Vagina (tissue), 2 donors: ENCODE data around the gene CYP3A4. TPM values are rescaled to one million over a fixed set of nuclear protein-coding genes. Genes with fewer than 3 reads are reported as not detected.

Experiments
- DNase-seq, 2 donors: peaks; one replicate each; pipeline ENCODE4 v3.0.0-alpha.2; 2017; ENCODE audit errors: extremely low spot score in 2 of 2
- H3K27ac ChIP-seq: fragments of 200-600 bp; sonication (generic); one replicate; pipeline ENCODE4 v1.5.1; 2019
- H3K27me3 ChIP-seq: fragments of 200-600 bp; sonication (generic); one replicate; pipeline ENCODE4 v1.5.1; 2019
- H3K36me3 ChIP-seq, 2 donors: fragments of 200-600 bp; sonication (generic); one replicate each; pipeline ENCODE4 v1.5.1; 2017 to 2019
- H3K4me1 ChIP-seq: fragments of 200-600 bp; sonication (generic); one replicate; pipeline ENCODE4 v1.5.1; 2019
- H3K4me3 ChIP-seq, 2 donors: fragments of 200-600 bp; sonication (generic); 1 replicate in 1 of 2; 2 replicates in 1 of 2; pipeline ENCODE4 v1.5.1; 2016 to 2019
- H3K9me3 ChIP-seq: fragments of 200-600 bp; sonication (generic); one replicate; pipeline ENCODE4 v1.5.1; 2019
- CTCF ChIP-seq, 3 experiments: fragments of 450-650 bp in 2 of 3; fragments of 200-600 bp in 1 of 3; sonication (generic) in 1 of 3; IDR thresholded peaks; one replicate each; pipeline ENCODE4 v1.5.1; 2017 to 2019; ENCODE audit warnings: antibody characterized with exemption in 3 of 3, mild to moderate bottlenecking in 2 of 3, moderate library complexity in 2 of 3
- POLR2A ChIP-seq, 2 donors: fragments of 450-650 bp; IDR thresholded peaks; one replicate each; pipeline ENCODE4 v1.6.1; 2017; ENCODE audit warnings: antibody characterized with exemption in 2 of 2, mild to moderate bottlenecking in 2 of 2, moderate library complexity in 2 of 2
- POLR2AphosphoS5 ChIP-seq, 2 donors: sonication (generic); formaldehyde crosslinking; IDR thresholded peaks; one replicate each; pipeline ENCODE4 v1.9.0; 2017; ENCODE audit warnings: antibody characterized with exemption in 2 of 2, mild to moderate bottlenecking in 2 of 2, low read depth in 1 of 2; ENCODE audit not compliant: insufficient read depth in 1 of 2
- intact Hi-C: fragments of 100-400 bp; cut with DNase I; formaldehyde crosslinking; loops from one replicate; pipeline ENCODE4 v1.15.1; 2023
- total RNA-seq: library from RNA; depleted of rRNA; stranded (reverse); fragments of >200 nt; gene quantifications from one replicate; pipeline ENCODE4 v1.2.3, GENCODE V29; 2016

Gene CYP3A4
- total RNA-seq, 1 donor from 2014 or later: not detected

GRCh38 chr7:99827040-99827778 lies 43.2 kb upstream of the CYP3A4 start:
- intact Hi-C loops: no loop called here
- no peak for DNase-seq
- H3K4me3 ChIP-seq: no peak overlapping the region
- no peaks in the 10 kb centered on the region for H3K9me3 ChIP-seq
- no peaks in the 10 kb centered on the region for H3K36me3 ChIP-seq
- no peaks in the 10 kb centered on the region for H3K27me3 ChIP-seq
- TF ChIP-seq POLR2AphosphoS5 (IDR thresholded peaks at IDR 0.05; ENCODE audit: insufficient read depth in 1 of 2, low read depth in 1 of 2) (no peak), CTCF (IDR thresholded peaks at IDR 0.05) (no peak), POLR2A (IDR thresholded peaks at IDR 0.05) (no peak)
- no peak overlapping the region for H3K27ac ChIP-seq
- H3K4me1 ChIP-seq: no peaks in the 10 kb centered on the region

DNA sequence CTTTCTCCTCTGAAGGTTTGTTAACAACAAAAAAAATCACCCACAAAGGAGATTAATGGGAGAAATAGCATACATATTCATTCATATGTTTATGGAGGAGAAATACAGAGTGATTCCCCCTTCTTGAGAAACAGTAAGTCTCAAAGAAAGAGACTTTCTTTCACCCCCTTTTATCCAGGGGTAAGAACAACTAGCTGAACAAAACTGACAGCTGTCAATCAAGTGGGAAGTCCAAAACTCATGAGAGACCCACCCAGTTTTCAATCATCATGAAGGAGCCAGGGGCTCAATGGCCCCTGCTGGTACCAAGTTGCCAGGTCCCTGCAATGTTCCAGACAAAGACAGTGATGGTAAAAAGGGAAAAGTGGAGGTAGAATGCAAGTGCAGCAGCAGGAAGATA lies 41.9 kb upstream of the CYP3A4 start:
- Histone ChIP-seq H3K36me3 (no peaks in the 10 kb centered on the region), H3K9me3 (no peaks in the 10 kb centered on the region), H3K4me3 (no peak overlapping the region), H3K27me3 (no peaks in the 10 kb centered on the region), H3K4me1 (no peaks in the 10 kb centered on the region), H3K27ac (no peak overlapping the region)
- TF ChIP-seq POLR2A (IDR thresholded peaks at IDR 0.05) (no peak), POLR2AphosphoS5 (IDR thresholded peaks at IDR 0.05; ENCODE audit: insufficient read depth in 1 of 2, low read depth in 1 of 2) (no peak), CTCF (IDR thresholded peaks at IDR 0.05) (no peak)
- intact Hi-C loops: no loop called here
- DNase-seq: peak in 1 of 2 donors; percentile 10

DNA sequence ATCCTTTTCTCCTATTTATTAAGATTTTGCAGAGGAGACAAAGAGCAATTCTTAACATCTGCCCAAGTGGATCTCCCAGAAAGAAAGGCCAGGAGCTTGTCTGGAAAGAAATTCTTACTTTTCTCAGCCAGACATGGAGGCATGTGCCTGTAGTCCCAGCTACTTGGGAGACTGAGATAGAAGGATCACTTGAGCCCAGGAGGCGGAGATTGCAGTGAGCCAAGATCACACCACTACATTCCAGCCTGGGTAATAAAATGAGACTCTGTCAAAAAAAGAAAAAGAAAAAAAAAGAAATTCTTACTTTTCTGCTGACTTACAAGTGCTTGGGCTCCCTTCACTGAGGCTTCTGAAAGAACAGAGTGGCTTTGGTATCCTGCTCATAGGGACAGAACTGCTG lies 41.5 kb upstream of the CYP3A4 start:
- TF ChIP-seq POLR2AphosphoS5 (IDR thresholded peaks at IDR 0.05; ENCODE audit: insufficient read depth in 1 of 2, low read depth in 1 of 2): no peak
- TF ChIP-seq POLR2A (IDR thresholded peaks at IDR 0.05): no peak
- TF ChIP-seq CTCF (IDR thresholded peaks at IDR 0.05): no peak
- Histone ChIP-seq H3K27me3 (no peaks in the 10 kb centered on the region), H3K4me1 (no peaks in the 10 kb centered on the region), H3K9me3 (no peaks in the 10 kb centered on the region), H3K4me3 (no peak overlapping the region), H3K27ac (no peak overlapping the region), H3K36me3 (no peaks in the 10 kb centered on the region)
- intact Hi-C loops: no loop called here
- peak in 1 of 2 donors; percentile 8 for DNase-seq

DNA sequence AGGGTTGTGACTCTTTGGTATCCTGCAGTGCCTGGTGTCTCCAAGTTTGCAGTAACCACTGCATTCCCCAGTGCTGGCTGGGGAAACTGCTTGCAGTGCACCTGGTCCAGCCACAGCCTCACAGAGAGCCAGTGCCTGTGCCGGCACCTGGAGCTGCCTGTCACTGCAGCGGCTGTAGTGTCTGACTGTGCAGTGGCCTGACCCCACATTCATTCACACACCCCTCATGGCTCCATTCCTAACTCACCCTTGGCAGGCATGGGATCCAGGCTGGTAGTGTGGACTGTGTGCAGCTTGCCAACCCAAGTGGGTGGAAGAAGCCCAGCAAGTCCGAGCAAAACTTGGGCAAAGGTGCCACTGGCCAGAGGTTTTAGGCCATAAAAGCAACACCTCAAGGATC lies 40.1 kb upstream of the CYP3A4 start:
- TF ChIP-seq POLR2A (IDR thresholded peaks at IDR 0.05) (no peak), CTCF (IDR thresholded peaks at IDR 0.05) (no peak), POLR2AphosphoS5 (IDR thresholded peaks at IDR 0.05; ENCODE audit: insufficient read depth in 1 of 2, low read depth in 1 of 2) (no peak)

More for the DNA sequence above, 40.1 kb upstream of the CYP3A4 start:
- Histone ChIP-seq H3K36me3 (no peaks in the 10 kb centered on the region), H3K27me3 (no peaks in the 10 kb centered on the region), H3K4me1 (no peaks in the 10 kb centered on the region), H3K9me3 (no peaks in the 10 kb centered on the region), H3K4me3 (no peak overlapping the region), H3K27ac (no peak overlapping the region)
- intact Hi-C loops: no loop called here
- DNase-seq: peak in 1 of 2 donors; percentile 67
